ENCODE measurements around the gene TLL2.

DNA sequence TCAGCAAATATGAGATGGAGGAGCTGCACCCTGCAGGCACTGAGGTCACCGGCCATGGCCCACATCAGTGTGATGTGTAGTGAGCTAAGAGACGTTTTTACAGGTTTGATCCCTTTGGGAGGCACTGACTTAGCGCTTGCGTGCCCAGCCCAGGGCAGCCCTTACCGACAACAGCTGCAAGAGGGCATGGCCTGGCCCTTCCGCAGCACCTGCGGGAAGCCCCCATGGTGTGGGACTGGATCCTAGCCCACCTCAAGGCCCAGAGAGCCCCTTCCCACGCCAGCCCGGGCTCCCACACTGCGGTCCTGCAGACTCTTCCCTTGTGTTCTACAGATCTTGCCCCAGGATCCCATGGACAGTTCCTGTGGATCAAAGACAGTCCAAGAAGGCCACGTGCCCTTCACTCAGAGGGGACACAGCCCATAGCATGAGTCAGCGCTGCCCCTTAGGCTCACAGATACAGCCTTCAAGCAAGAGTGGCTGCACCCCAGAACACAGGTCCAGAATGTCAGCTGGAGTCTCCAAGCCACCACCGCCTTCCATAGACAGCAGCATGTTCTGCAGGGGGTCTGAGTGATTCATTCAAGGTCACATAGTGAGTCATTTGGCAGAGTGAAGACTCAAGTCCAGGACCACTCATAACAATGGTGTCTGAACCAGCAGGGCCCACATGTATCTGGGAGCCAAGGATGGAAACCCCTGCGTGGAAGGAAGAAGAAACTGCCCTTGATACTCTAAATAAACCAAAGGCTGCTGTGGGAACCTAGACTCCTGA is 25.4 kb downstream of the TLL2 start:
- TF ChIP-seq CTCF (IDR thresholded peaks at IDR 0.05) (no peak), POLR2A (IDR thresholded peaks at IDR 0.05) (no peak), POLR2AphosphoS5 (IDR thresholded peaks at IDR 0.05) (no peak), EP300 (IDR thresholded peaks at IDR 0.05) (no peak)

All from gastroesophageal sphincter (tissue), 3 donors.